HG03175 (cell line): ENCODE measurements around the gene FBXW7.

ENCODE experiments used
- ATAC-seq: cut with Tn5 transposase; IDR thresholded peaks from one replicate; pipeline ENCODE4 v1.9.1; 2021; ENCODE audit warnings: mild to moderate bottlenecking, moderate library complexity; ENCODE audit not compliant: unreplicated experiment

FBXW7 gene

GRCh38 chr4:152342293-152342692 lies 193.6 kb downstream of the FBXW7 start:
- ATAC-seq, result no peak

GRCh38 chr4:152340818-152341217 lies 195.1 kb downstream of the FBXW7 start:
- ATAC-seq, result no peak

- no peak for ATAC-seq
Observed at GRCh38 chr4:152339576-152339975, 196.3 kb downstream of the FBXW7 start.

- no peak for ATAC-seq
Observed at GRCh38 chr4:152334931-152335330, 201.0 kb downstream of the FBXW7 start.

- no peak for ATAC-seq
Observed at GRCh38 chr4:152331042-152331441, 204.8 kb downstream of the FBXW7 start.

- no peak for ATAC-seq
Observed at GRCh38 chr4:152328582-152328981, 207.3 kb downstream of the FBXW7 start.

- no peak for ATAC-seq
Observed at GRCh38 chr4:152327606-152328453, 208.1 kb downstream of the FBXW7 start.

- ATAC-seq, result no peak
Observed at GRCh38 chr4:152325831-152326230, 210.1 kb downstream of the FBXW7 start.

GRCh38 chr4:152323221-152323620 lies 212.7 kb downstream of the FBXW7 start:
- ATAC-seq, result no peak

- no peak for ATAC-seq
Observed at GRCh38 chr4:152322656-152323055, 213.2 kb downstream of the FBXW7 start.

GRCh38 chr4:152321923-152322322 lies 214.0 kb downstream of the FBXW7 start:
- ATAC-seq, result no peak

GRCh38 chr4:152321398-152321797 lies 214.5 kb downstream of the FBXW7 start:
- no peak for ATAC-seq

- no peak for ATAC-seq
Observed at GRCh38 chr4:152316969-152317368, 218.9 kb downstream of the FBXW7 start.

GRCh38 chr4:152310257-152310656 lies 225.6 kb downstream of the FBXW7 start:
- no peak for ATAC-seq

- ATAC-seq, result no peak
Observed at GRCh38 chr4:152309418-152309817, 226.5 kb downstream of the FBXW7 start.

- ATAC-seq, result no peak
Observed at GRCh38 chr4:152308951-152309350, 226.9 kb downstream of the FBXW7 start.

- no peak for ATAC-seq
Observed at GRCh38 chr4:152307669-152308068, 228.2 kb downstream of the FBXW7 start.

- no peak for ATAC-seq
Observed at GRCh38 chr4:152306541-152306940, 229.4 kb downstream of the FBXW7 start.

GRCh38 chr4:152304220-152304619 lies 231.7 kb downstream of the FBXW7 start:
- ATAC-seq, result peak; percentile 93

- no peak for ATAC-seq
Observed at GRCh38 chr4:152301381-152301780, 234.5 kb downstream of the FBXW7 start.

- no peak for ATAC-seq
Observed at GRCh38 chr4:152299553-152299952, 236.3 kb downstream of the FBXW7 start.

GRCh38 chr4:152296386-152296785 lies 239.5 kb downstream of the FBXW7 start:
- no peak for ATAC-seq

- no peak for ATAC-seq
Observed at GRCh38 chr4:152294765-152295164, 241.1 kb downstream of the FBXW7 start.
